Measurements from ENCODE around the gene HSPBP1.

The HSPBP1 gene

GRCh38 chr19:55273978-55274707 is 5.8 kb downstream of the HSPBP1 start:
- no peak for DNase-seq (ENCODE audit: low read depth)

- no peak for DNase-seq (ENCODE audit: low read depth)
Observed at GRCh38 chr19:55272142-55272541, 7.8 kb downstream of the HSPBP1 start.

- DNase-seq (ENCODE audit: low read depth): no peak
Observed at GRCh38 chr19:55270172-55270942, 9.6 kb downstream of the HSPBP1 start.

- DNase-seq (ENCODE audit: low read depth): no peak
Observed at GRCh38 chr19:55269299-55269698, 10.6 kb downstream of the HSPBP1 start.

- no peak for DNase-seq (ENCODE audit: low read depth)
Observed at GRCh38 chr19:55266840-55267239, 13.1 kb downstream of the HSPBP1 start.

GRCh38 chr19:55266404-55266803 is 13.5 kb downstream of the HSPBP1 start:
- no peak for DNase-seq (ENCODE audit: low read depth)

GRCh38 chr19:55265723-55266386 is 14.1 kb downstream of the HSPBP1 start:
- no peak for DNase-seq (ENCODE audit: low read depth)

GRCh38 chr19:55265173-55265572 is 14.7 kb downstream of the HSPBP1 start:
- DNase-seq (ENCODE audit: low read depth): no peak

- no peak for DNase-seq (ENCODE audit: low read depth)
Observed at GRCh38 chr19:55264531-55264930, 15.4 kb downstream of the HSPBP1 start.

- DNase-seq (ENCODE audit: low read depth): no peak
Observed at GRCh38 chr19:55262359-55262758, 17.6 kb downstream of the HSPBP1 start.

GRCh38 chr19:55261671-55262126 is 18.2 kb downstream of the HSPBP1 start:
- DNase-seq (ENCODE audit: low read depth): no peak

- no peak for DNase-seq (ENCODE audit: low read depth)
Observed at GRCh38 chr19:55259540-55260210, 20.2 kb downstream of the HSPBP1 start.

GRCh38 chr19:55258828-55259539 is 20.9 kb downstream of the HSPBP1 start, which contains the start of gene PPP6R1:
Gene PPP6R1 (minus strand): TSS chr19:55259017. CDS start chr19:55247103, 11,914 bp downstream.
- peak; percentile 98 for DNase-seq (ENCODE audit: low read depth)

- DNase-seq (ENCODE audit: low read depth): no peak
Observed at GRCh38 chr19:55258476-55258827, 21.5 kb downstream of the HSPBP1 start.

- no peak for DNase-seq (ENCODE audit: low read depth)
Observed at GRCh38 chr19:55257461-55258420, 22.2 kb downstream of the HSPBP1 start.

GRCh38 chr19:55256562-55257460 is 23.1 kb downstream of the HSPBP1 start:
- DNase-seq (ENCODE audit: low read depth): no peak

GRCh38 chr19:55255618-55256423 is 24.1 kb downstream of the HSPBP1 start:
- DNase-seq (ENCODE audit: low read depth): no peak

GRCh38 chr19:55254625-55254977 is 25.3 kb downstream of the HSPBP1 start:
- DNase-seq (ENCODE audit: low read depth): no peak
